CD4-positive, alpha-beta T cell treated with Interferon alpha-2 for 1 hour (primary cell): Measurements from ENCODE around the gene TMBIM1.
"Not testable (repeated sequence)": the region's sequence is repeated elsewhere in the genome, so short reads cannot be mapped to it uniquely, and the experiment has no call there.

Source experiments
- DNase-seq, 2 donors: peaks; one replicate each; pipeline ENCODE4 v3.0.0-alpha.2; 2020 to 2022

The TMBIM1 gene

GRCh38 chr2:218290316-218291261 is 1.7 kb downstream of the TMBIM1 start:
- peak; percentile 68 to 82 for DNase-seq

GRCh38 chr2:218289639-218290315 is 2.5 kb downstream of the TMBIM1 start:
- DNase-seq = no peak

- DNase-seq = peak; percentile 89 to 90
Observed at GRCh38 chr2:218286570-218287459, 5.5 kb downstream of the TMBIM1 start.

GRCh38 chr2:218285604-218286003 is 6.7 kb downstream of the TMBIM1 start:
- DNase-seq = peak; percentile 16 to 40

- DNase-seq = peak; percentile 44 to 68
Observed at GRCh38 chr2:218284106-218284811, 8.0 kb downstream of the TMBIM1 start.

GRCh38 chr2:218282173-218282991 is 9.9 kb downstream of the TMBIM1 start:
- no peak for DNase-seq

- no peak for DNase-seq
Observed at GRCh38 chr2:218281449-218281848, 10.9 kb downstream of the TMBIM1 start.

- no peak for DNase-seq
Observed at GRCh38 chr2:218280260-218280870, 11.9 kb downstream of the TMBIM1 start.

- no peak for DNase-seq
Observed at GRCh38 chr2:218278531-218279360, 13.6 kb downstream of the TMBIM1 start.

- DNase-seq = no peak
Observed at GRCh38 chr2:218277921-218278320, 14.4 kb downstream of the TMBIM1 start.

GRCh38 chr2:218276986-218277755 is 15.1 kb downstream of the TMBIM1 start:
- no peak for DNase-seq

- DNase-seq = no peak
Observed at GRCh38 chr2:218275371-218276072, 16.8 kb downstream of the TMBIM1 start.

GRCh38 chr2:218274586-218274985 is 17.7 kb downstream of the TMBIM1 start:
- DNase-seq = no peak

GRCh38 chr2:218273908-218274249 is 18.4 kb downstream of the TMBIM1 start:
- no peak for DNase-seq

- not testable (repeated sequence) for DNase-seq
Observed at GRCh38 chr2:218273214-218273907, 18.9 kb downstream of the TMBIM1 start.

- peak; percentile 85 to 86 for DNase-seq
Observed at GRCh38 chr2:218272531-218273212, 19.6 kb downstream of the TMBIM1 start.

- DNase-seq = no peak
Observed at GRCh38 chr2:218271865-218272530, 20.3 kb downstream of the TMBIM1 start.
